Breast epithelium (tissue), 3 donors: Measurements from ENCODE around the gene CLEC18C.
"Not testable (repeated sequence)": the region's sequence is repeated elsewhere in the genome, so short reads cannot be mapped to it uniquely, and the experiment has no call there.

ENCODE experiments used
- POLR2A ChIP-seq: fragments of 450-650 bp; IDR thresholded peaks from one replicate; pipeline ENCODE4 v1.6.1; 2016; ENCODE audit warnings: antibody characterized with exemption, mild to moderate bottlenecking, moderate library complexity
- TF ChIP-seq, protein P1 (sequence below), 3 donors: fragments of 450-650 bp; IDR thresholded peaks; one replicate each; pipeline ENCODE4 v1.5.1; 2016 to 2017; ENCODE audit warnings: antibody characterized with exemption in 3 of 3, mild to moderate bottlenecking in 3 of 3, moderate library complexity in 3 of 3

DNA sequence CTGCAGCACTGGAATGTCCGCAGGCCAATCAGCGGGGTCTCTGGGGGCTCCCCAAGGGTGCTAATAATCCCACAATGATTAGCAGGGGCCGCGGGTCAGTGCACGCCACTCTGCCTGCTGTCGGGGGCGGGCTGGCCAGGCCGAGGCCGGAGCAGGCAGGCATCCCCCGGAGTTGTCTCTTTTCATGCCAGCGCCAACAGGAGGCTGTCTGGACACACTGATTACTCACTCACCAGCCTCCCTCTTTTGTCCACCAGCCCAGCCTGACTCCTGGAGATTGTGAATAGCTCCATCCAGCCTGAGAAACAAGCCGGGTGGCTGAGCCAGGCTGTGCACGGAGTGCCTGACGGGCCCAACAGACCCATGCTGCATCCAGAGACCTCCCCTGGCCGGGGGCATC is 329 bp downstream of the CLEC18C start:
- TF ChIP-seq, protein P1, sequence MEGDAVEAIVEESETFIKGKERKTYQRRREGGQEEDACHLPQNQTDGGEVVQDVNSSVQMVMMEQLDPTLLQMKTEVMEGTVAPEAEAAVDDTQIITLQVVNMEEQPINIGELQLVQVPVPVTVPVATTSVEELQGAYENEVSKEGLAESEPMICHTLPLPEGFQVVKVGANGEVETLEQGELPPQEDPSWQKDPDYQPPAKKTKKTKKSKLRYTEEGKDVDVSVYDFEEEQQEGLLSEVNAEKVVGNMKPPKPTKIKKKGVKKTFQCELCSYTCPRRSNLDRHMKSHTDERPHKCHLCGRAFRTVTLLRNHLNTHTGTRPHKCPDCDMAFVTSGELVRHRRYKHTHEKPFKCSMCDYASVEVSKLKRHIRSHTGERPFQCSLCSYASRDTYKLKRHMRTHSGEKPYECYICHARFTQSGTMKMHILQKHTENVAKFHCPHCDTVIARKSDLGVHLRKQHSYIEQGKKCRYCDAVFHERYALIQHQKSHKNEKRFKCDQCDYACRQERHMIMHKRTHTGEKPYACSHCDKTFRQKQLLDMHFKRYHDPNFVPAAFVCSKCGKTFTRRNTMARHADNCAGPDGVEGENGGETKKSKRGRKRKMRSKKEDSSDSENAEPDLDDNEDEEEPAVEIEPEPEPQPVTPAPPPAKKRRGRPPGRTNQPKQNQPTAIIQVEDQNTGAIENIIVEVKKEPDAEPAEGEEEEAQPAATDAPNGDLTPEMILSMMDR (IDR thresholded peaks at IDR 0.05) = not testable (repeated sequence)
- not testable (repeated sequence) for TF ChIP-seq POLR2A
